CD14-positive monocyte (primary cell): Measurements from ENCODE around the gene FSCN2. TPM values are rescaled to one million over a fixed set of nuclear protein-coding genes. Genes with fewer than 3 reads are reported as not detected.

Experiments used
- DNase-seq, 3 donors: peaks; one replicate each; pipeline ENCODE4 v3.0.0-alpha.2; 2011 to 2022
- H2AFZ ChIP-seq: 2 replicates; pipeline ENCODE4 v1.6.0; 2012; ENCODE audit warnings: mild to moderate bottlenecking, low read depth, low read length, inconsistent platforms; ENCODE audit not compliant: insufficient read depth, poor library complexity, severe bottlenecking
- H3K27ac ChIP-seq, 2 donors: 1 replicate in 1 of 2; 2 replicates in 1 of 2; pipeline ENCODE4 v1.5.1; 2012 to 2013; ENCODE audit warnings: low read length in 2 of 2, control low read depth in 1 of 2, inconsistent platforms in 1 of 2, low read depth in 1 of 2, mild to moderate bottlenecking in 1 of 2
- H3K27me3 ChIP-seq, 2 donors: one replicate each; pipeline versions ENCODE4 v1.6.0 to v1.6.1; 2011 to 2013; ENCODE audit warnings: low read length in 2 of 2; ENCODE audit not compliant: control insufficient read depth in 2 of 2, insufficient read depth in 2 of 2
- H3K36me3 ChIP-seq, 2 donors: replicated peaks in 1 of 2; 1 replicate in 1 of 2; 2 replicates in 1 of 2; pipeline versions ENCODE4 v1.5.1 to v1.6.1; 2012 to 2013; ENCODE audit warnings: low read length in 2 of 2, control low read depth in 1 of 2, inconsistent platforms in 1 of 2, mild to moderate bottlenecking in 1 of 2; ENCODE audit not compliant: insufficient read depth in 2 of 2, control insufficient read depth in 1 of 2
- H3K4me1 ChIP-seq, 2 donors: 1 replicate in 1 of 2; 2 replicates in 1 of 2; pipeline versions ENCODE4 v1.5.1 to v1.6.1; 2012 to 2013; ENCODE audit warnings: low read length in 2 of 2, control low read depth in 1 of 2, inconsistent platforms in 1 of 2, mild to moderate bottlenecking in 1 of 2, moderate library complexity in 1 of 2; ENCODE audit not compliant: insufficient read depth in 2 of 2, control insufficient read depth in 1 of 2
- H3K4me2 ChIP-seq: replicated peaks from 2 replicates; pipeline ENCODE3; 2012; ENCODE audit warnings: low read length, moderate library complexity, mild to moderate bottlenecking; ENCODE audit not compliant: poor library complexity, severe bottlenecking; ENCODE audit errors: extremely low read depth
- H3K4me3 ChIP-seq, 3 experiments: fragments of 200-600 bp in 1 of 3; sonication (generic) in 1 of 3; replicated peaks in 1 of 3; 1 replicate in 2 of 3; 2 replicates in 1 of 3; pipeline ENCODE4 v1.5.1; 2011 to 2013; ENCODE audit warnings: low read length in 3 of 3, mild to moderate bottlenecking in 3 of 3, control low read depth in 2 of 3, low read depth in 2 of 3, inconsistent platforms in 1 of 3, moderate library complexity in 1 of 3
- H3K79me2 ChIP-seq: 2 replicates; pipeline ENCODE4 v1.6.0; 2012; ENCODE audit warnings: mild to moderate bottlenecking, control low read depth, inconsistent platforms, low read length, moderate library complexity; ENCODE audit not compliant: insufficient read depth
- H3K9ac ChIP-seq: 2 replicates; pipeline ENCODE4 v1.6.0; 2017; ENCODE audit warnings: low read length, mild to moderate bottlenecking; ENCODE audit not compliant: insufficient read depth, poor library complexity, severe bottlenecking
- H3K9me3 ChIP-seq, 2 donors: replicated peaks in 1 of 2; 1 replicate in 1 of 2; 2 replicates in 1 of 2; pipeline versions ENCODE4 v1.5.1 to v1.6.1; 2012 to 2013; ENCODE audit warnings: low read length in 2 of 2, control low read depth in 1 of 2; ENCODE audit not compliant: control insufficient read depth in 1 of 2, insufficient read depth in 1 of 2
- H4K20me1 ChIP-seq: 2 replicates; pipeline ENCODE4 v1.6.0; 2012; ENCODE audit warnings: mild to moderate bottlenecking, low read length, control low read depth, moderate library complexity; ENCODE audit not compliant: insufficient read depth
- H3K27ac Mint-ChIP-seq, 7 donors: one replicate each; pipeline ENCODE4 v1.8.0; 2020; ENCODE audit warnings: mild to moderate bottlenecking in 7 of 7, mixed read lengths in 7 of 7, moderate library complexity in 6 of 7, inconsistent platforms in 2 of 7
- H3K27me3 Mint-ChIP-seq, 3 donors: one replicate each; pipeline ENCODE4 v1.8.0; 2021 to 2022; ENCODE audit warnings: low read depth in 3 of 3, mild to moderate bottlenecking in 3 of 3, mixed read lengths in 3 of 3, moderate library complexity in 3 of 3, inconsistent platforms in 1 of 3
- H3K36me3 Mint-ChIP-seq, 2 donors: one replicate each; pipeline ENCODE4 v1.8.0; 2020; ENCODE audit warnings: mixed read lengths in 2 of 2, inconsistent platforms in 1 of 2, mild to moderate bottlenecking in 1 of 2
- H3K4me1 Mint-ChIP-seq: one replicate; pipeline ENCODE4 v1.8.0; 2020; ENCODE audit warnings: mild to moderate bottlenecking, mixed read lengths
- H3K4me3 Mint-ChIP-seq, 2 donors: one replicate each; pipeline ENCODE4 v1.8.0; 2020; ENCODE audit warnings: mild to moderate bottlenecking in 2 of 2, mixed read lengths in 2 of 2, moderate library complexity in 1 of 2
- H3K9me3 Mint-ChIP-seq, 7 donors: one replicate each; pipeline ENCODE4 v1.8.0; 2020 to 2022; ENCODE audit warnings: mixed read lengths in 7 of 7, mild to moderate bottlenecking in 6 of 7, moderate library complexity in 6 of 7, inconsistent platforms in 2 of 7
- WGBS: methylation state at CpG from one replicate; pipeline ENCODE4 v1.1.5; 2013; ENCODE audit warnings: missing lambda C conversion rate; ENCODE audit not compliant: insufficient coverage; 5-methylcytosine and 5-hydroxymethylcytosine counted together
- intact Hi-C, 2 donors: fragments of 100-400 bp; cut with micrococcal nuclease; formaldehyde crosslinking; loops; one replicate each; pipeline versions ENCODE4 v1.15.0 to v1.15.1; 2023
- polyA plus RNA-seq, 3 donors: library from polyadenylated mRNA; depleted of rRNA in 1 of 3; unstranded in 2 of 3; stranded (reverse) in 1 of 3; fragments of 300-500 nt in 2 of 3; fragments of >200 nt in 1 of 3; fragmentation: Illumina TruSeq in 2 of 3; gene quantifications; 1 replicate in 2 of 3; 2 replicates in 1 of 3; pipeline ENCODE4 v1.2.3, GENCODE V29; 2012 to 2021
- small RNA-seq: library from RNA; depleted of rRNA; stranded (forward); fragments of <200 nt; gene quantifications from one replicate; pipeline ENCODE3, GENCODE V24; 2012; ENCODE audit warnings: low read depth; ENCODE audit not compliant: insufficient read length
- TF ChIP-seq, protein P1 (sequence below): fragments of 200-600 bp; IDR thresholded peaks from one replicate; pipeline ENCODE4 v1.8.0; 2022; ENCODE audit warnings: antibody characterized with exemption, mild to moderate bottlenecking

FSCN2 gene
- polyA plus RNA-seq, 3 donors, result 0.07 TPM; not detected in 2

DNA sequence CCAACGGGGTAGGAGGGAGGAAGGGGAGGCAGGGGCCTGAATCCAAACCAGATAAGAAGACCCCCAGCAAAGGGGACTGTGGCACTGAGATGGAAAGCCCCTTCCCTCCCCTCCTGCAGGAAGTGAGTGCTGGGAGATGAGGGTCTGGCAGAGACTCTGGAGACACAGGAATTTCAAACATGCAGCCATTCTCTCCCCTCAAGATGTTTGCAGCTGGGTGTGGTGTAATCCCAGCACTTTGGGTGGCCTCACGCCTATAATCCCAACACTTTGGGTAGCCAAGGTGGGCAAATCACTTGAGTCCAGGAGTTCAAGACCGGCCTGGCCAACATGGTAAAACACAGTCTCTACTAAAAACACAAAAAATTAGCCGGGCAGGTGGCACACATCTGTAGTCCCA, 57.9 kb downstream of the FSCN2 start:
- H3K27ac ChIP-seq, result no peak overlapping the region
- WGBS, result 100% methylated on average over 1 of the region's 4 CpGs
- peaks cover 80 to 98% of the 10 kb centered on the region in 2 donors for H3K36me3 ChIP-seq

More for the DNA sequence above, 57.9 kb downstream of the FSCN2 start:
- Histone ChIP-seq H3K4me2 (no peak overlapping the region), H4K20me1 (no peaks in the 10 kb centered on the region), H3K4me3 (no peak overlapping the region), H3K9me3 (no peaks in the 10 kb centered on the region), H2AFZ (no peak overlapping the region), H3K79me2 (peaks cover 10% of the 10 kb centered on the region), H3K27me3 (no peaks in the 10 kb centered on the region), H3K4me1 (no peaks in the 10 kb centered on the region), H3K9ac (no peak overlapping the region)
- DNase-seq, result no peak
- Mint-ChIP-seq H3K4me3 (no peak overlapping the region), H3K4me1 (no peaks in the 10 kb centered on the region), H3K27me3 (no peaks in the 10 kb centered on the region), H3K9me3 (no peaks in the 10 kb centered on the region), H3K27ac (no peak overlapping the region), H3K36me3 (peaks cover 83 to 99% of the 10 kb centered on the region in 2 donors)
- intact Hi-C loops, result no loop called here
- TF ChIP-seq, protein P1, sequence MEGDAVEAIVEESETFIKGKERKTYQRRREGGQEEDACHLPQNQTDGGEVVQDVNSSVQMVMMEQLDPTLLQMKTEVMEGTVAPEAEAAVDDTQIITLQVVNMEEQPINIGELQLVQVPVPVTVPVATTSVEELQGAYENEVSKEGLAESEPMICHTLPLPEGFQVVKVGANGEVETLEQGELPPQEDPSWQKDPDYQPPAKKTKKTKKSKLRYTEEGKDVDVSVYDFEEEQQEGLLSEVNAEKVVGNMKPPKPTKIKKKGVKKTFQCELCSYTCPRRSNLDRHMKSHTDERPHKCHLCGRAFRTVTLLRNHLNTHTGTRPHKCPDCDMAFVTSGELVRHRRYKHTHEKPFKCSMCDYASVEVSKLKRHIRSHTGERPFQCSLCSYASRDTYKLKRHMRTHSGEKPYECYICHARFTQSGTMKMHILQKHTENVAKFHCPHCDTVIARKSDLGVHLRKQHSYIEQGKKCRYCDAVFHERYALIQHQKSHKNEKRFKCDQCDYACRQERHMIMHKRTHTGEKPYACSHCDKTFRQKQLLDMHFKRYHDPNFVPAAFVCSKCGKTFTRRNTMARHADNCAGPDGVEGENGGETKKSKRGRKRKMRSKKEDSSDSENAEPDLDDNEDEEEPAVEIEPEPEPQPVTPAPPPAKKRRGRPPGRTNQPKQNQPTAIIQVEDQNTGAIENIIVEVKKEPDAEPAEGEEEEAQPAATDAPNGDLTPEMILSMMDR, result no peak

Small RNAs within 50 kb of the gene (small RNA-seq; reads per million reads assigned to genes)
- gene RF00019, result not detected

Other genes with a start within 250 kb of the FSCN2 start
- 10 to 100 TPM; 50.8 to 76.1 (median 68.4) TPM for gene SLC38A10, start 233.1 kb upstream of the FSCN2 start, polyA plus RNA-seq
- 1 to 10 TPM in 1 of 3 donors, under 1 TPM in 2; 0.11 to 8.8 (median 0.27) TPM for gene BAHCC1, start 132.9 kb upstream of the FSCN2 start, polyA plus RNA-seq
- gene ACTG1, start 15.6 kb upstream of the FSCN2 start, polyA plus RNA-seq, result 1,000 to 10,000 TPM; 1,133 to 3,195 (median 1,620) TPM
- gene FAAP100, start 24.0 kb downstream of the FSCN2 start, polyA plus RNA-seq, result 10 to 100 TPM; 10.3 to 37.6 (median 13.9) TPM
- gene NPLOC4, start 108.7 kb downstream of the FSCN2 start, polyA plus RNA-seq, result 100 to 1,000 TPM in 2 of 3 donors, 10 to 100 TPM in 1; 92.1 to 112 (median 106) TPM
- not detected for gene TSPAN10, start 108.8 kb downstream of the FSCN2 start, polyA plus RNA-seq
- 10 to 100 TPM in 2 of 3 donors, 1 to 10 TPM in 1; 8.9 to 12.0 (median 11.5) TPM for gene PDE6G, start 128.2 kb downstream of the FSCN2 start, polyA plus RNA-seq
- 10 to 100 TPM; 46.0 to 61.1 (median 51.8) TPM for gene OXLD1, start 138.2 kb downstream of the FSCN2 start, polyA plus RNA-seq
- 1 to 10 TPM; 2.4 to 8.8 (median 3.6) TPM for gene CCDC137, start 138.4 kb downstream of the FSCN2 start, polyA plus RNA-seq
- 10 to 100 TPM; 17.6 to 43.0 (median 28.7) TPM for gene ARL16, start 155.4 kb downstream of the FSCN2 start, polyA plus RNA-seq
- gene HGS, start 155.6 kb downstream of the FSCN2 start, polyA plus RNA-seq, result 100 to 1,000 TPM in 1 of 3 donors, 10 to 100 TPM in 2; 19.3 to 200 (median 28.0) TPM
- gene MRPL12, start 175.0 kb downstream of the FSCN2 start, polyA plus RNA-seq, result 10 to 100 TPM; 21.2 to 57.0 (median 38.3) TPM
- gene SLC25A10, start 183.9 kb downstream of the FSCN2 start, polyA plus RNA-seq, result 1 to 10 TPM; 1.8 to 2.3 (median 1.9) TPM